A549 (cell line): ENCODE data around the gene FGD4. TPM values are rescaled to one million over a fixed set of nuclear protein-coding genes. Genes with fewer than 3 reads are reported as not detected.

Experiments used
- ATAC-seq, 2 experiments: fragments of 200-7000 bp in 1 of 2; fragments of >200 bp in 1 of 2; cut with Nextera tagmentation in 1 of 2; cut with Tn5 transposase in 1 of 2; 3 replicates each; pipeline versions ENCODE4 v1.8.0 to v1.9.1; 2018 to 2020; ENCODE audit warnings: mild to moderate bottlenecking in 1 of 2, moderate library complexity in 1 of 2
- CTCF ChIA-PET: fragments of 300-600 bp; sonication (Branson Sonifier 250); formaldehyde crosslinking; extraction: SDS; loops from one replicate; lab custom pipeline; 2021; ENCODE audit warnings: antibody characterized with exemption, inconsistent platforms; lab: Yijun Ruan, JAX
- POLR2A ChIA-PET: fragments of 350-600 bp; formaldehyde crosslinking; extraction: SDS; loops from one replicate; lab custom pipeline; 2021; ENCODE audit warnings: antibody characterized with exemption, inconsistent platforms; lab: Yijun Ruan, JAX
- DNase-seq, 2 experiments: peaks; one replicate each; pipeline versions ENCODE4 v3.0.0 to v3.0.0-alpha.2; 2011 to 2016; ENCODE audit warnings: low read depth in 1 of 2, low spot score in 1 of 2
- FAIRE-seq: peaks from 2 replicates; lab custom pipeline; 2011; peaks lifted over from hg19 to GRCh38; lab: Jason Lieb, UNC
- H3K27ac ChIP-seq, 2 experiments: fragments of >200 bp; sonication (Bioruptor Twin); formaldehyde crosslinking; 3 replicates each; pipeline ENCODE4 v1.5.1; 2016 to 2017
- H3K4me1 ChIP-seq: fragments of >200 bp; sonication (Bioruptor Twin); formaldehyde crosslinking; 3 replicates; pipeline ENCODE4 v1.6.1; 2016
- H3K4me2 ChIP-seq: fragments of >200 bp; sonication (Bioruptor Twin); formaldehyde crosslinking; 3 replicates; pipeline ENCODE4 v1.6.1; 2016
- H3K4me3 ChIP-seq: fragments of >200 bp; sonication (Bioruptor Twin); formaldehyde crosslinking; 3 replicates; pipeline ENCODE4 v1.5.1; 2016
- H3K9me3 ChIP-seq: fragments of >200 bp; sonication (Bioruptor Twin); formaldehyde crosslinking; 3 replicates; pipeline ENCODE4 v1.6.1; 2016
- ATOH8 ChIP-seq: fragments of 250-450 bp; sonication (Bioruptor Pico); IDR thresholded peaks from 2 replicates; pipeline ENCODE4 v1.5.0; 2020; ENCODE audit warnings: low read depth, mild to moderate bottlenecking, moderate library complexity
- CBX2 ChIP-seq: fragments of 200-600 bp; sonication (generic); IDR thresholded peaks from 2 replicates; pipeline ENCODE4 v1.6.1; 2016; ENCODE audit warnings: low read depth, mild to moderate bottlenecking, borderline replicate concordance
- CHD4 ChIP-seq: fragments of 200-600 bp; sonication (generic); IDR thresholded peaks from 2 replicates; pipeline ENCODE4 v1.6.1; 2016; ENCODE audit warnings: antibody characterized with exemption, mild to moderate bottlenecking, borderline replicate concordance
- KDM1A ChIP-seq: fragments of 200-600 bp; sonication (generic); IDR thresholded peaks from 2 replicates; pipeline ENCODE4 v1.6.1; 2016; ENCODE audit warnings: low read depth, mild to moderate bottlenecking
- KDM5A ChIP-seq: fragments of 200-600 bp; sonication (generic); IDR thresholded peaks from 2 replicates; pipeline ENCODE4 v1.6.1; 2016; ENCODE audit warnings: antibody characterized with exemption, mild to moderate bottlenecking
- MYC ChIP-seq: IDR thresholded peaks from 2 replicates; pipeline ENCODE4 v1.6.1; 2012; ENCODE audit warnings: mild to moderate bottlenecking, inconsistent platforms, low read length, improper control_type of control experiment, borderline replicate concordance
- NFE2L2 ChIP-seq: fragments of 150-350 bp; conservative IDR thresholded peaks from 2 replicates; pipeline ENCODE4 v1.6.1; 2014; ENCODE audit warnings: low read length
- NR3C1 ChIP-seq: fragments of >200 bp; sonication (Bioruptor Twin); formaldehyde crosslinking; IDR thresholded peaks from 3 replicates; pipeline ENCODE4 v1.6.1; 2017
- PBX3 ChIP-seq: IDR thresholded peaks from 2 replicates; pipeline ENCODE4 v1.6.1; 2012
- RCOR1 ChIP-seq: fragments of 150-350 bp; IDR thresholded peaks from 2 replicates; pipeline ENCODE4 v1.6.1; 2014; ENCODE audit warnings: antibody characterized with exemption, low read length, low read depth
- RNF2 ChIP-seq: fragments of 200-600 bp; sonication (generic); IDR thresholded peaks from 2 replicates; pipeline ENCODE4 v1.6.1; 2016; ENCODE audit warnings: low read depth, mild to moderate bottlenecking, antibody characterized with exemption, moderate library complexity, borderline replicate concordance
- TP53 ChIP-seq: fragments of 250-450 bp; sonication (Bioruptor Pico); IDR thresholded peaks from 2 replicates; pipeline ENCODE4 v1.5.0; 2021; ENCODE audit warnings: mild to moderate bottlenecking, moderate library complexity
- ZFP36 ChIP-seq: fragments of 450-650 bp; IDR thresholded peaks from 2 replicates; pipeline ENCODE4 v1.6.1; 2014; ENCODE audit warnings: borderline replicate concordance; ENCODE audit not compliant: partially characterized antibody
- WGBS: methylation state at CpG from one replicate; pipeline ENCODE4 v1.1.6; 2017; ENCODE audit errors: missing lambda C conversion rate; 5-methylcytosine and 5-hydroxymethylcytosine counted together
- polyA plus RNA-seq, 4 experiments: library from polyadenylated mRNA; depleted of rRNA in 3 of 4; stranded (reverse); fragments of >200 nt; fragmentation: RNase III in 1 of 4; extraction: RNeasy Plus Mini Kit Qiagen cat#74134 plus additional on column Dnase treatment in 1 of 4; gene quantifications; 2 replicates in 3 of 4; 3 replicates in 1 of 4; pipeline ENCODE4 v1.2.3, GENCODE V29; 2011 to 2017
- TF ChIP-seq, protein P1 (sequence below): fragments of >200 bp; sonication (Bioruptor Twin); formaldehyde crosslinking; IDR thresholded peaks from 2 replicates; pipeline ENCODE4 v1.6.1; 2016
- TF ChIP-seq, protein P2 (sequence below): IDR thresholded peaks from 2 replicates; pipeline ENCODE4 v1.6.1; 2012; ENCODE audit warnings: low read depth, borderline replicate concordance

Gene FGD4
- polyA plus RNA-seq, 2 of the 4 experiments (the other 2 are of a cell fraction), result 2.2 to 6.0 TPM

DNA sequence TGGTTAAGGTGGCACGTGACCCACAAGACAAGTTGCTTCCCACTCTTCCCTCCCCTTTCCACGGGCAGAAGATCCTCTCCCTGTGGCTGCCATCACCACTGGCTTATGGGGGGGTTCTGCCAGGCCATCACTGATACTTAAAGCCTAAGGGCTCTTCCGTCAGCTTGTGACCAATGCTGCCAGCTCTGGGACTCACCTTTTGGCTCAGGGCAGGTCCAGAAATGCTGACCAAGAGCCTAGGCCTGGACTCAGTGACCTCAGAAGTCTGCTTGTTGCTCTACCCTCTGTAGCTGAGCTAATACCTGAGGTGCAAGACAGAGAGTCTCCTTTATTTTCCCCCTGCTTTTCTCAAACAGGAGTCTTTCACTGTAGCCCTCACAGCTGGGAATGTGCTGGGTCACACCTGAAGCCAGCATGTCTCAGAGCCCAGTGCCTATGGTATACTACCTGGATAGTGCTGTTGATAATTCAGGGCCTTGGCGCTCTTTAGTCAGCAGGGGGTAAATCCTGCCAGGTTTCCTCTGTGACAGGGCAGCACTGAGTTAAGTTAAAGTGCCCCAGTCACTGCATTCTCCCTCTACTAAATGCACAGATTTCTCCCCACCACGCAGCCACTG lies 19.7 kb downstream of the FGD4 start:
- H3K9me3 ChIP-seq, result peaks cover 2% of the 10 kb centered on the region; the same call in 1 of the 3 replicates
- ChIA-PET POLR2A (no interaction called here), CTCF (interaction anchor here (0.6 to 1.9 kb wide), 2 partner anchors 9 to 15 kb away, joined by 3 to 5 read pairs; no protein-coding TSS in a partner anchor)
- ATAC-seq, result peak; percentile 54 to 64; a peak in 4 of 6 replicates
- peak overlapping the region; percentile 54 to 65; a peak in 5 of 6 replicates for H3K27ac ChIP-seq
- H3K4me3 ChIP-seq, result no peak overlapping the region
- no peak for TF ChIP-seq KDM1A
- TF ChIP-seq, protein P1, sequence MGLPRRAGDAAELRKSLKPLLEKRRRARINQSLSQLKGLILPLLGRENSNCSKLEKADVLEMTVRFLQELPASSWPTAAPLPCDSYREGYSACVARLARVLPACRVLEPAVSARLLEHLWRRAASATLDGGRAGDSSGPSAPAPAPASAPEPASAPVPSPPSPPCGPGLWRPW, result no peak
- TF ChIP-seq RNF2, result no peak
- no peak for TF ChIP-seq CBX2
- no peak for TF ChIP-seq NFE2L2
- TF ChIP-seq KDM5A, result no peak
- no peak for TF ChIP-seq RCOR1
- TF ChIP-seq CHD4, result no peak
- TF ChIP-seq, protein P2, sequence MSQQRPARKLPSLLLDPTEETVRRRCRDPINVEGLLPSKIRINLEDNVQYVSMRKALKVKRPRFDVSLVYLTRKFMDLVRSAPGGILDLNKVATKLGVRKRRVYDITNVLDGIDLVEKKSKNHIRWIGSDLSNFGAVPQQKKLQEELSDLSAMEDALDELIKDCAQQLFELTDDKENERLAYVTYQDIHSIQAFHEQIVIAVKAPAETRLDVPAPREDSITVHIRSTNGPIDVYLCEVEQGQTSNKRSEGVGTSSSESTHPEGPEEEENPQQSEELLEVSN, result no peak
- TF ChIP-seq TP53 (CRISPR knock-in tag), result no peak
- no peak for FAIRE-seq
- 62% methylated on average over 5 of the region's 5 CpGs for WGBS
- H3K4me2 ChIP-seq, result peak overlapping the region; percentile 16; the same call in 2 of the 3 replicates
- no peak for DNase-seq
- peaks cover 29% of the 10 kb centered on the region for H3K4me1 ChIP-seq

DNA sequence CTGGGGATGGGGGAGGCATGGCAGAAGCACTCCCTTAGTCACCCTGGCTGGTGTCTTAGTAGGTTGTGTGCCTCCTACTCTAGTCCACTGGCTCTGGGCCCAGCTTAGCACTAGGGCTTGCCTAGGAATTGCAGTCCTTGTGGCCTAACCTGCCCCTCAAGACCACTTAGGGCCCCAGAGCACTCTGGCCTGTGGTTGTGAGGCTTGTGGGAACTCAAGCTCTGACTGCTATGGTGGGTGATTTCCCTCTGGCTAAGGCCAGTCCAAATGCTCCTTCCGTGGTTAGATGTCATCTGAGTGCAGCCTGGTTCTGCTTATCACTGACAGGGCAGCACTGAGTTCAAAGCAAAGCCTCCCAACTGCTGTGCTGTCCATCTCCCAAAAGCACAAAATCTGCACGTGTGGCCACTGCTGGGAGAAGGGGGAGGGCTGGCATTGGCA lies 20.2 kb downstream of the FGD4 start:
- ChIA-PET POLR2A (no interaction called here), CTCF (interaction anchor here (1.9 kb wide), 1 partner anchor 14 kb away, joined by 5 read pairs; no protein-coding TSS in a partner anchor)
- Histone ChIP-seq H3K9me3 (peaks cover 5% of the 10 kb centered on the region; the same call in 1 of the 3 replicates), H3K4me1 (peaks cover 29% of the 10 kb centered on the region), H3K4me2 (peak overlapping the region; percentile 16; the same call in 2 of the 3 replicates), H3K4me3 (no peak overlapping the region), H3K27ac (peak overlapping the region; percentile 54 to 65; a peak in 5 of 6 replicates)
- TF ChIP-seq NR3C1 (no peak), PBX3 (no peak)
- 37% methylated on average over 2 of the region's 2 CpGs for WGBS
- ATAC-seq (peak; percentile 68 to 76), FAIRE-seq (no peak), DNase-seq (no peak)

DNA sequence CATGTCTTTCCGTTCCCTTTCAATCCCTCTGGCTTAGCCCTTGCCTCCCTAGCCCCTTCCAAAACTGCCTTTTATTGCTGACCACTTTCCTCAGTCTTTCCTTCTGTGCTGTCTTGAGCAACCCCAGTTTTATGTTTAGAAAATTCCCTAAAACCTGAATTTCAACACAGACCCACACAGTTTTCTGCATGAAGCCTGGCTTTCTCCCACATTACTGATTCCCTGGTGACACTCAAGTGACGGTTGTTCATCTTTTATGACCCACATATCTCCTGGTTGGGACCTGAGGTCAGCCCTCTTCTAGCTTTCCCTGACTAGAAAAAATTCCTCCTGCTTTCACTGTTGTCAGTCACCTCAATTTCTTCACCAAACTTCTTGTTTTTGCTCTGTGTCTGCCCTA lies 21.0 kb downstream of the FGD4 start:
- H3K27ac ChIP-seq, result peak overlapping the region in 1 of 2 experiments; percentile 65; a peak in 3 of 6 replicates
- no peak overlapping the region for H3K4me2 ChIP-seq
- ATAC-seq, result no peak
- peak; percentile 41 for TF ChIP-seq ZFP36
- TF ChIP-seq ATOH8, result no peak
- TF ChIP-seq, protein P2, result no peak
- no peak for TF ChIP-seq MYC
- DNase-seq, result no peak
- no peak for FAIRE-seq
- 97% methylated on average over 2 of the region's 2 CpGs for WGBS
- ChIA-PET CTCF (interaction anchor here (1.9 kb wide), 1 partner anchor 13 kb away, joined by 5 read pairs; no protein-coding TSS in a partner anchor), POLR2A (no interaction called here)
- peaks cover 29% of the 10 kb centered on the region for H3K4me1 ChIP-seq
- peaks cover 7% of the 10 kb centered on the region; the same call in 1 of the 3 replicates for H3K9me3 ChIP-seq
- H3K4me3 ChIP-seq, result no peak overlapping the region
